Skeletal muscle tissue (tissue), 4 donors: ENCODE measurements around the gene IPCEF1. TPM values are rescaled to one million over a fixed set of nuclear protein-coding genes. Genes with fewer than 3 reads are reported as not detected.
"Not testable (repeated sequence)": the region's sequence is repeated elsewhere in the genome, so short reads cannot be mapped to it uniquely, and the experiment has no call there.

Experiments used
- H3K27ac ChIP-seq: one replicate; pipeline ENCODE4 v1.7.0; 2013; ENCODE audit warnings: mild to moderate bottlenecking, low read depth, low read length, inconsistent platforms
- H3K27me3 ChIP-seq, 3 donors: one replicate each; pipeline ENCODE4 v1.7.0; 2013; ENCODE audit warnings: low read length in 3 of 3; ENCODE audit not compliant: control insufficient read depth in 3 of 3, insufficient read depth in 3 of 3
- H3K36me3 ChIP-seq, 3 donors: one replicate each; pipeline ENCODE4 v1.7.0; 2013; ENCODE audit warnings: low read length in 3 of 3; ENCODE audit not compliant: control insufficient read depth in 3 of 3, insufficient read depth in 3 of 3
- H3K4me1 ChIP-seq, 3 donors: one replicate each; pipeline ENCODE4 v1.7.0; 2013; ENCODE audit warnings: low read length in 3 of 3, mild to moderate bottlenecking in 3 of 3; ENCODE audit not compliant: control insufficient read depth in 3 of 3, insufficient read depth in 3 of 3
- H3K4me3 ChIP-seq, 3 donors: one replicate each; pipeline ENCODE4 v1.7.0; 2013; ENCODE audit warnings: low read length in 3 of 3
- H3K9ac ChIP-seq, 3 donors: one replicate each; pipeline ENCODE4 v1.7.0; 2013; ENCODE audit warnings: low read length in 3 of 3, mild to moderate bottlenecking in 3 of 3, moderate library complexity in 2 of 3, low read depth in 1 of 3
- H3K9me3 ChIP-seq, 3 donors: one replicate each; pipeline ENCODE4 v1.7.0; 2013; ENCODE audit warnings: low read length in 3 of 3; ENCODE audit not compliant: control insufficient read depth in 3 of 3
- total RNA-seq: library from RNA; depleted of rRNA; stranded (reverse); fragments of >200 nt; gene quantifications from one replicate; pipeline ENCODE4 v1.2.3, GENCODE V29; 2014
- donor health status: Osteomylitis.

The IPCEF1 gene
- total RNA-seq, 1 donor from 2014 or later, result 2.1 TPM

DNA sequence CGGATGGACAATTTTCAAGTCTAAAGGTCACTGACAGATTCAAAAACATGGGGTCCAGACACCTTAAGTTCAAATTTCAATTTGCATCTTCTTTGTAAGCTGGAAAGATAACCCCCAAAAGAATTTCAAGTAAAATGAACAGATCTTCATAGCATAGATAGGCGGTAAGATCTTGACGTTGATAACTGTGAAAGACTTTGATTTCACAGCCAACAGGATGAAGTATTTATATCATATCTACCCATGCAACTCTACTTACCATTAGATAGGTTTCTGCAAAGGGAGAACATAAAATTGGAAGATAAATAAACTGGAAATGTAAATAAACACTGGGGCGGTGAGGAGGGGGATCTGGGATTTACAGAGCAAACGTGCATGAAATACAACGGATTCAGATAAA is 137.8 kb downstream of the IPCEF1 start:
- no peak overlapping the region for H3K27ac ChIP-seq

GRCh38 chr6:154218301-154218700 is 138.3 kb downstream of the IPCEF1 start:
- H3K9ac ChIP-seq, result no peak overlapping the region
- H3K4me1 ChIP-seq, result no peaks in the 10 kb centered on the region
- H3K36me3 ChIP-seq, result no peaks in the 10 kb centered on the region
- H3K27ac ChIP-seq, result no peak overlapping the region
- no peaks in the 10 kb centered on the region for H3K27me3 ChIP-seq
- H3K4me3 ChIP-seq, result no peak overlapping the region
- no peaks in the 10 kb centered on the region for H3K9me3 ChIP-seq

More for the DNA sequence above, 137.8 kb downstream of the IPCEF1 start:
- no peaks in the 10 kb centered on the region for H3K4me1 ChIP-seq
- no peaks in the 10 kb centered on the region for H3K9me3 ChIP-seq
- H3K27me3 ChIP-seq, result no peaks in the 10 kb centered on the region
- H3K9ac ChIP-seq, result no peak overlapping the region
- H3K4me3 ChIP-seq, result no peak overlapping the region
- no peaks in the 10 kb centered on the region for H3K36me3 ChIP-seq

- Histone ChIP-seq H3K4me3 (no peak overlapping the region), H3K27ac (no peak overlapping the region), H3K4me1 (no peaks in the 10 kb centered on the region), H3K9me3 (no peaks in the 10 kb centered on the region), H3K36me3 (no peaks in the 10 kb centered on the region), H3K9ac (no peak overlapping the region), H3K27me3 (no peaks in the 10 kb centered on the region)
Measured at GRCh38 chr6:154213782-154214181, 142.8 kb downstream of the IPCEF1 start.

DNA sequence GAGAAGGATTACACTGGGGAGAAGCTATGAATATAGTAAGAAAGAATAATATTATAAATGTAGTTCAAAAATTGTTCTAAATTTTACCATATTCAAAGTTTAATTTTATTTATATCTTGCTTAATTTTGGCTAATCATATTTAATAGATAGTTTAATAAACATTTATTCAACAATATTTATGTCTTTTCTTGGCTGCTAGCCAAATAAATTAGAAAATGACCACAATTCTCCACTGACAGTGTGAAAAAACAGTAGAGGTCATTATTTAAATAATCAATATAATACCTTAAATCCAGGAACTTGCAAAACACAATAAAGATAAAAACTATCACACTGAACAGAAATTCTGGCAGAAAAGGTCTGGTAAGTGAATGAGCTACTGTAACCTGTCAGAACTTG is 145.9 kb downstream of the IPCEF1 start:
- Histone ChIP-seq H3K4me1 (no peaks in the 10 kb centered on the region), H3K27me3 (no peaks in the 10 kb centered on the region), H3K27ac (no peak overlapping the region), H3K4me3 (no peak overlapping the region), H3K9me3 (no peaks in the 10 kb centered on the region), H3K9ac (no peak overlapping the region), H3K36me3 (no peaks in the 10 kb centered on the region)

DNA sequence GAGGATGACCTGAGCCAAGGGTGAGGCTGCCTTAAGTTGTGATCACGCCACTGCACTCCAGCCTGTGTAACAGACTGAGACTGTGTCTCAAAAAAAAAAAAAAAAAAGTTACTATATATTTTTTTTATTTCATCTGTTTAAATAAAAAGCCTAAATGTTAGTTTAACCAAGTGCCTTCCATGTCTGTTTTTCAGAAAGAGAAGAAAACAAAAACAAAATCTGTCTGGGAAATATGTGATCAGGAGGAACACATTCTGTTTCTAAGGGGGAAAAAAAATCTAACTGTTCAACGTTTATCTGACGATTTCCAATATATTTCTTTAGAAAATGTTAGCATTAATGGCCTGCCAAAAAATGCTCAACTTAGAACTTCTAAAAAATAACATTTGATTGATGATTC is 147.0 kb downstream of the IPCEF1 start:
- H3K4me1 ChIP-seq, result no peaks in the 10 kb centered on the region
- no peak overlapping the region for H3K4me3 ChIP-seq
- no peaks in the 10 kb centered on the region for H3K27me3 ChIP-seq
- no peaks in the 10 kb centered on the region for H3K9me3 ChIP-seq
- H3K36me3 ChIP-seq, result no peaks in the 10 kb centered on the region
- no peak overlapping the region for H3K9ac ChIP-seq
- no peak overlapping the region for H3K27ac ChIP-seq

- Histone ChIP-seq H3K9ac (no peak overlapping the region), H3K27me3 (no peaks in the 10 kb centered on the region), H3K36me3 (no peaks in the 10 kb centered on the region), H3K27ac (no peak overlapping the region), H3K4me1 (no peaks in the 10 kb centered on the region), H3K4me3 (no peak overlapping the region), H3K9me3 (no peaks in the 10 kb centered on the region)
Measured at GRCh38 chr6:154206996-154207395, 149.6 kb downstream of the IPCEF1 start.

DNA sequence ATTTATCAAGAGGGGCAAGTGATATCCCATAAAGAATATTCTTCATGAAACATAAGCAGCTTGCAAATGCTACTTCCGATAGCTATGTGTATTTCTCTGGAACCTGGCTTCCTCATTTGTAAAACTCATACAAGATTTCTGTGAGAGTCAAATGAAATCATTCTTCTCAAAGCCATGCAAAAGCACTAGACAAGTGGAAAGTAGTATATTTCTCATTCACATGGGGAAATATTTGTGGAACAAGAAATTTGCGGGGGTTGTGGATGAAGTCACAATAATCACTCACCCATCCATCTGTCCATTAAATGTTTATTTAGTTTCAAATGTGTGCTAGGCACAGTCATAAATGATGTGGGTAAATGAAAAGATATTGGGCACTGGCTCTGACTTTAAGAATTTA is 150.5 kb downstream of the IPCEF1 start:
- no peak overlapping the region for H3K9ac ChIP-seq
- H3K27ac ChIP-seq, result no peak overlapping the region
- H3K36me3 ChIP-seq, result no peaks in the 10 kb centered on the region
- H3K4me3 ChIP-seq, result no peak overlapping the region
- H3K4me1 ChIP-seq, result no peaks in the 10 kb centered on the region
- H3K9me3 ChIP-seq, result no peaks in the 10 kb centered on the region
- no peaks in the 10 kb centered on the region for H3K27me3 ChIP-seq

GRCh38 chr6:154202958-154203357 is 153.6 kb downstream of the IPCEF1 start:
- no peak overlapping the region for H3K4me3 ChIP-seq
- H3K9me3 ChIP-seq, result no peaks in the 10 kb centered on the region
- H3K27me3 ChIP-seq, result no peaks in the 10 kb centered on the region
- H3K4me1 ChIP-seq, result no peaks in the 10 kb centered on the region
- H3K36me3 ChIP-seq, result no peaks in the 10 kb centered on the region
- H3K27ac ChIP-seq, result no peak overlapping the region
- H3K9ac ChIP-seq, result no peak overlapping the region

GRCh38 chr6:154202339-154202738 is 154.3 kb downstream of the IPCEF1 start:
- peak overlapping the region; percentile 60 for H3K27ac ChIP-seq
- H3K4me3 ChIP-seq, result no peak overlapping the region
- no peaks in the 10 kb centered on the region for H3K9me3 ChIP-seq
- H3K36me3 ChIP-seq, result no peaks in the 10 kb centered on the region
- H3K27me3 ChIP-seq, result no peaks in the 10 kb centered on the region
- no peaks in the 10 kb centered on the region for H3K4me1 ChIP-seq
- H3K9ac ChIP-seq, result no peak overlapping the region

- H3K9ac ChIP-seq, H3K9me3 ChIP-seq, H3K36me3 ChIP-seq, H3K4me3 ChIP-seq, H3K27me3 ChIP-seq, H3K4me1 ChIP-seq: not testable (repeated sequence)
- H3K27ac ChIP-seq, result peak overlapping the region; percentile 60
Measured at GRCh38 chr6:154201688-154202087, 154.9 kb downstream of the IPCEF1 start.
